Lower leg skin (tissue), 3 donors: ENCODE measurements around the gene MPHOSPH8.

ENCODE experiments used
- POLR2A ChIP-seq, 2 donors: fragments of 450-650 bp; IDR thresholded peaks; one replicate each; pipeline ENCODE4 v1.6.1; 2016 to 2017; ENCODE audit warnings: antibody characterized with exemption in 2 of 2, mild to moderate bottlenecking in 1 of 2, moderate library complexity in 1 of 2
- TF ChIP-seq, protein P1 (sequence below), 3 donors: fragments of 450-650 bp; IDR thresholded peaks; one replicate each; pipeline ENCODE4 v1.5.1; 2016; ENCODE audit warnings: antibody characterized with exemption in 3 of 3, mild to moderate bottlenecking in 3 of 3, moderate library complexity in 2 of 3

DNA sequence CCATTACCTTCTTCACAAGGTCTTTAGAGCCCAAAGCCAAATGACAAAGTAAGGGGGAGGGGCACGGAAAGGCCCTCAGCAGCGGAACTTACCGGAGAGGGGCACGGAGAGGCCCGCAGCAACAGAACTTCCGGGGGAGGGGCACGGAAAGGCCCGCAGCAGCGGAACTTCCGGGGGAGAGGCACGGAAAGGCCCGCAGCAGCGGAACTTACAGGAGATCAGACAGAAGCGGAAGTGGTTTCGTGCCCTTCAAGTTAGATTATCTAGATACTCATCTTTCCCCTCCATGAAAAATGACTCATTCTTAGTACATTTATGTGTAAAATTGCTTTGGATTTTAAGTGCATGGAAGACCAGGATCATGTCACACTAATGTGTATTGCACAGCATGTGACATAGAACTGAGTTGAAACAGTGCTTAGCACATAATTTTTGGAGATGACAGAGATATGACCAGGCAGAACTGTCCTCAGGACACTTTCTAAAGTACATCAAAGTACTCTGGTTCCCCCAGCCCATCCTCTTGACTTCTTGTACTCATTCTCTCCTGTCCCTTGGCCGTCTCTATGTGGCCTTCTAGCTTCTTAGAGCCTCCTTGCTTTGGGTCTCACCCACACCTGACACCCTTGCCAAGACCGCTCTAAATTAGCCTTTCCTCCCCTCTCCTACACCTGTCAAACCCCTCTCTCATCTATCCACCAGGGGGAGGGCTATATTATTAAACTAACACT, 46.4 kb upstream of the MPHOSPH8 start:
- TF ChIP-seq, protein P1, sequence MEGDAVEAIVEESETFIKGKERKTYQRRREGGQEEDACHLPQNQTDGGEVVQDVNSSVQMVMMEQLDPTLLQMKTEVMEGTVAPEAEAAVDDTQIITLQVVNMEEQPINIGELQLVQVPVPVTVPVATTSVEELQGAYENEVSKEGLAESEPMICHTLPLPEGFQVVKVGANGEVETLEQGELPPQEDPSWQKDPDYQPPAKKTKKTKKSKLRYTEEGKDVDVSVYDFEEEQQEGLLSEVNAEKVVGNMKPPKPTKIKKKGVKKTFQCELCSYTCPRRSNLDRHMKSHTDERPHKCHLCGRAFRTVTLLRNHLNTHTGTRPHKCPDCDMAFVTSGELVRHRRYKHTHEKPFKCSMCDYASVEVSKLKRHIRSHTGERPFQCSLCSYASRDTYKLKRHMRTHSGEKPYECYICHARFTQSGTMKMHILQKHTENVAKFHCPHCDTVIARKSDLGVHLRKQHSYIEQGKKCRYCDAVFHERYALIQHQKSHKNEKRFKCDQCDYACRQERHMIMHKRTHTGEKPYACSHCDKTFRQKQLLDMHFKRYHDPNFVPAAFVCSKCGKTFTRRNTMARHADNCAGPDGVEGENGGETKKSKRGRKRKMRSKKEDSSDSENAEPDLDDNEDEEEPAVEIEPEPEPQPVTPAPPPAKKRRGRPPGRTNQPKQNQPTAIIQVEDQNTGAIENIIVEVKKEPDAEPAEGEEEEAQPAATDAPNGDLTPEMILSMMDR (IDR thresholded peaks at IDR 0.05) = no peak
- no peak for TF ChIP-seq POLR2A (IDR thresholded peaks at IDR 0.05)
